GM19438 (cell line): ENCODE results near the gene INPP5K.
"Not testable (repeated sequence)": the region's sequence is repeated elsewhere in the genome, so short reads cannot be mapped to it uniquely, and the experiment has no call there.

Experiments
- ATAC-seq: cut with Tn5 transposase; IDR thresholded peaks from one replicate; pipeline ENCODE4 v1.9.1; 2021; ENCODE audit warnings: low read depth; ENCODE audit not compliant: unreplicated experiment

The INPP5K gene

GRCh38 chr17:1548032-1548431 lies 31.6 kb upstream of the INPP5K start:
- ATAC-seq: no peak

- ATAC-seq: no peak
Measured at GRCh38 chr17:1546292-1546922, 30.0 kb upstream of the INPP5K start.

GRCh38 chr17:1545618-1546017 lies 29.2 kb upstream of the INPP5K start:
- no peak for ATAC-seq

GRCh38 chr17:1542316-1542715 lies 25.9 kb upstream of the INPP5K start:
- no peak for ATAC-seq

- no peak for ATAC-seq
Measured at GRCh38 chr17:1541367-1541904, 25.0 kb upstream of the INPP5K start.

- ATAC-seq: no peak
Measured at GRCh38 chr17:1539811-1540210, 23.4 kb upstream of the INPP5K start.

- ATAC-seq: no peak
Measured at GRCh38 chr17:1535737-1536136, 19.3 kb upstream of the INPP5K start.

GRCh38 chr17:1533661-1534325 lies 17.4 kb upstream of the INPP5K start:
- no peak for ATAC-seq

GRCh38 chr17:1532836-1533602 lies 16.6 kb upstream of the INPP5K start:
- ATAC-seq: no peak

- ATAC-seq: no peak
Measured at GRCh38 chr17:1529863-1530262, 13.5 kb upstream of the INPP5K start.

- not testable (repeated sequence) for ATAC-seq
Measured at GRCh38 chr17:1526876-1527275, 10.5 kb upstream of the INPP5K start.

GRCh38 chr17:1522626-1523025 lies 6.2 kb upstream of the INPP5K start:
- no peak for ATAC-seq

GRCh38 chr17:1521086-1521640 lies 4.8 kb upstream of the INPP5K start:
- no peak for ATAC-seq

GRCh38 chr17:1519678-1520077 lies 3.3 kb upstream of the INPP5K start:
- no peak for ATAC-seq

GRCh38 chr17:1518410-1518809 lies 2.0 kb upstream of the INPP5K start:
- no peak for ATAC-seq

- no peak for ATAC-seq
Measured at GRCh38 chr17:1515640-1516387, 598 bp downstream of the INPP5K start.

- ATAC-seq: no peak
Measured at GRCh38 chr17:1512351-1512750, 4.1 kb downstream of the INPP5K start.

- no peak for ATAC-seq
Measured at GRCh38 chr17:1511756-1512321, 4.6 kb downstream of the INPP5K start.

- ATAC-seq: no peak
Measured at GRCh38 chr17:1511290-1511689, 5.1 kb downstream of the INPP5K start.

- ATAC-seq: no peak
Measured at GRCh38 chr17:1509290-1509881, 7.0 kb downstream of the INPP5K start.
